SHP77 treated with DMSO at 0.1 percent for 48 hours (cell line): Measurements from ENCODE around the gene PCDH1.

Experiments used
- DNase-seq: peaks from one replicate; lab custom pipeline; 2025; lab: John Stamatoyannopoulos, UW

The PCDH1 gene

GRCh38 chr5:141873933-141874261, 4.3 kb downstream of the PCDH1 start:
- DNase-seq: no peak

GRCh38 chr5:141872496-141873356, 5.5 kb downstream of the PCDH1 start:
- DNase-seq: no peak

DNA sequence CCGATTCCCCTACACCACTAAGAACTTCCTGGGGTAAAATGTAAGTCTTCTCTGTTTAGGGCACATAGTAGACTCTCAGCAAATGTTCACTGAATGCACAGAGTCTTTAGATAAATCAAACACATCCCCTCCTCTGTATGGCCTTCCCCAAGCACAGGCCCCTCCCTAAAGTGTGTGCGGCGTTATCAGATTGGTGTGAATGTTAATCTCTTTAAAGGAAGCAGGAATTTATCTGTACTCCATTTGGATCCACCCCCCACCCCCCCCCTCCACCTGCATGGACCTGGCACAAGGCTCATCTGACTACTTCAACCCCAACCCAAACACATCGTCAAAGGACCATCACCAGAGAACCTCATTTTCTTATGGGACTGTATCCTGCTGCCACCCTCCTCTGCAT, 6.3 kb downstream of the PCDH1 start:
- DNase-seq: no peak

GRCh38 chr5:141870871-141871270, 7.3 kb downstream of the PCDH1 start:
- DNase-seq: no peak

DNA sequence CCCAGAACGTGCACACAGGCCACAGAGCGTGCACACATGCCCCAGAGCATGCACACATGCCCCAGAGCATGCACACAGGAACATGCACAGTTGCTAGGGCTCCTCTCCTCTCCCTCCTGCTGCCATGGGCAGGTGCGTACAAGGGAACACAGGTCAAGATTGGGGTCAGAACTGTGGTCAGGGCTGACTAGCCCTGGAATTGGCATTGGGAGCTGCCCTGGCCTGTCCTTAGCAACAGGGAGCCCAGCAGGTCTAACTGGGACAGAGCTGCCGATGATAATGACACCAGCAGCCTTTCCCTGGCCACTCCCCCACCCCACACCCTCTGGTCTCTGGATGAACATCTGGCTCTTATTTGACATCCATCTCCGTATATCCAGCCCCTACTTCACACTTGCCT, 8.0 kb downstream of the PCDH1 start:
- DNase-seq: no peak

DNA sequence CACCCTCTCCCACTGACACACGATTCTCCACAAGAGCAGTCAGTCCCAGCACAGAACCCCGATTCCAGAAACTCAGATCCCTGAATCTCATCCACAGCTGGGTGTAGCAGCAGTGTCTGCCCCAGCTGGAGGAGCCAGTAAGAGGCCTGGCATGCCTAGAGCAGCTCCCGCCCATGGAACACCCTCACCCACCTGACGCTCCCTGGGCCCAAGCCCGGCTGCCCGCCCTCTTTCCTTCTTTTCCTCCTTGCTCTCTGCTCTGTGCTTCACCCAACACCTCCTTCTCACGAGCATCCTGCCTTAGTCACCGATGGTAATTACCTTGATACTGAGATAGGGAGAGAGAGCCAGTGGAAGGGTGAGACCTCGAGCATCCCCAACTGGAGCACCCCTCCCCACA, 8.7 kb downstream of the PCDH1 start:
- DNase-seq: no peak

- DNase-seq: no peak
Measured at GRCh38 chr5:141869040-141869439, 9.2 kb downstream of the PCDH1 start.

GRCh38 chr5:141868541-141868940, 9.7 kb downstream of the PCDH1 start:
- no peak for DNase-seq

DNA sequence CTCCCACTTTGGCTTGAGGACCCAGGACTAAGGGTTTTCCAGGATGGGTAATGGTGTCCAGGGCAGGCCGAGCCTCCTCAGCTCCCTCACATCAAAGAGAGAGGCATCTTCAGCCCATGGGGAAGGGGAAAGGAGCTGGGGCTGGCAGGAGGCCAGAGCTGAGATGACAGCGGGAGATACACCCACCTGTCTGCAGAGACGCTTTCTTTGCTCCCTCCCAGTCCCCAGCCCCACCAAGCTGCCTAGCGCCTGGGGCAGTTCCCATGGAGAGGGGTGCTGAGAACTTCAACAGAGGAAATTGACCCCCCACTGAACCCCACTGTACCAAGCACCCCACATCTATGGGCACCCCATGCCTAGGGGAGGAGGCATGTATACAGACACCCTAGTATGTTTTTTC, 10.6 kb downstream of the PCDH1 start:
- DNase-seq: no peak

DNA sequence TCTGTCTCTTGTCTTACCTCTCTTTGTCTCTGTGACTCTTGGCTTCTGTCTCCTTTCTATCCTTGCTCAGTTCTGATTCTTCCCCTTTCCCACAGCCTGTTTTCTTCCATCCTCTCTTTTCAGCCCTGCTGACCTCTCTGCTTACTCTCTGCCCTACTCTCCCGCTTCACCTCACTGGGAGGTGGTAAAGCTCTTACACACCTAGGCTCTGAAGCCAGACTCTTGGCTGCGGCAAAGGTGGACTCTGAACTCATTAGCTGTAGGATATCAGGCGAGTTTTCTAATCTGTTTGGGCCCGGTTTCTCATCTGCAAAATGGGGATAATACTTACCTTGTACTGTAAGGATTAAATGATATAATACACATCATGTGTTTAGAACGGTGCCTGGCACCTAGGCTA, 11.1 kb downstream of the PCDH1 start:
- DNase-seq: no peak

DNA sequence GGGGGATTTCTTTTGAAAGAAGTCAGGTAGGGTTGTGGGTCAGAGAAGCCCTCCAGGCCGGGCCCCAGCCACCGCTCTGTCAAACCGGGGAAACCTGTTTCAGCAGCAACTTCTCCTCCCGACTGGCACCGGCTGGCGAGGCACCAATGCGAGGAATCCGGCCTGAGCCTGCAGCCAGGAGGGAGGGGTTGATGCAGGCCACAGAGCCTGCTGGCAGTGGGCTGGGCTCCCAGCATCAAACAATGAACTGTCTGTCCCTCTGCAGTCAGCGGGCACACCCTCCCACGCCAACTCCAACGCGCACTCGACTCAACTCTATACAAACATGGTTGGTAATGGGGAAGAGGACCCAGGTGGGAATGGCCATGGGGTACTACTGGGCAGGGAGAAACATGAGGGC, 12.1 kb downstream of the PCDH1 start:
- DNase-seq: no peak

DNA sequence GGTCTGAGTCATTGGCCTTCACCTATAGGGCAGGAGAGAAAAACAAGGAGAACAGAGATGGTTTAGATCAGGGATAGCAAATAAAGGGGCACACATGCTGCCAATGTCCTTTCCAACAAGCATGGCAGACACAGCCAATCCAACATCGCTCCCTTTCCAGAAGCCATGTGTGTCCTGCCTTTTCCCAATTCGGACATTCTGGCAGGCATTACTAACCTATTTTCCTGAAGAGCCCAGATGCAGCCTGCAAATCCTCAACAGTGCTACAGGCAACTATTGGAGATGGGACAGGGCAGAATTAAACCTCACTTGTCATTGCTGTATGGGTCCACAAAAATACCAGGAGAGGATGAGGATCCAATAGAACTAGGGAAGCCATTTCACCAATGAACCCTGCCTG, 12.8 kb downstream of the PCDH1 start:
- no peak for DNase-seq

GRCh38 chr5:141864371-141865370, 13.5 kb downstream of the PCDH1 start:
- peak; percentile 77 for DNase-seq

- DNase-seq: no peak
Measured at GRCh38 chr5:141863569-141864178, 14.5 kb downstream of the PCDH1 start.

GRCh38 chr5:141862936-141863543, 15.2 kb downstream of the PCDH1 start:
- DNase-seq: no peak

DNA sequence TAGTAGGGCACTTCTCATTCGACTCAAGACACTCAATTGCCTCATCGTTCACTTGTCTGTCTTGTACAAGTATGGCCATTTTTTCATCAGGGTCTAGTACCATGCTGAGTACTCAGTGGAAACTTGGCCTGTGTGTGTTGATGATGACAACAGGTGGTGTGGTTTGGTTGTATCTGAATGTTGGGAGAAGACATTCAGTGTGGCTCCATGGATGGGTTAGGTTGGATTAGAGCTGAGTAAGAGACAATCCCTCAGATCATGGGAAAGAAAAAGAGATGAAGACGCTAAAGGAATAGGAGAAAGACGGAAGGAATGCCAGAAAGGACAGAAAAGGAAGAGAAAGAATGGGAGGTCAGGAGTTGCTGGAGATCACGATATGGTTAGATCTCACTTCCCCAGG, 17.0 kb downstream of the PCDH1 start:
- DNase-seq: no peak

DNA sequence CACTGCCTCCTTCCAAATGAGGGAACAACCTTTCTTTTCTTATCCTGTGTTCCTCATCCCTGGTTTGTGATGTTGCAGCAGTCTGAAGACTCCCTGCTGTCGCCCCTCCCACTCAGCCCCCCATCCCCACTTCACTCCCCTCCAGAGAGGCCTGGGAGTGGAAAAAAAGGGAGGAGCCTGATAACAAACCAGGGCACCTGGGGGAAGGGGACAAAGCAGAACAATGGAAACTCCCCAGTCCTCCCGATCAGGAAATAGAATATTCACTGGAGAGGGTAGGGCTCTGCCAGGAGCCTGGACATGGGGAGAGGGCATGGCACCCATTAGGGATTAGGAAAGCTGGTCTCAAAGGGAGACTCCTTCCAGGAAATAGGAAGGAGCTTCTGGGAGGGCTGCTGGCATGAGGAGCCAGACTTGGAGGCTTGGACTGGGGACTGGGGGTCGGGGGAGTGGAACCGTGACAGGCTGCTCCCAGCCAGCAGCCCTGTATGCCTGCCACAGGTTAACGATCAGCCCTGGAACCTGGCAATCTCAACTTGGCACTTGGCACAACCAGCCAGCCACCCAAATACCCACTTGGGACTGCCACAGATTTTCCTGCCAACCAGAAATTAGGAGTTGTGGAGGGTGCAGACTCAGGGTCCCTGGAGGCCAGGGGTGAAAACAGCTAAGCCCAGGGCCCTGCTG, 20.0 kb downstream of the PCDH1 start:
- no peak for DNase-seq

DNA sequence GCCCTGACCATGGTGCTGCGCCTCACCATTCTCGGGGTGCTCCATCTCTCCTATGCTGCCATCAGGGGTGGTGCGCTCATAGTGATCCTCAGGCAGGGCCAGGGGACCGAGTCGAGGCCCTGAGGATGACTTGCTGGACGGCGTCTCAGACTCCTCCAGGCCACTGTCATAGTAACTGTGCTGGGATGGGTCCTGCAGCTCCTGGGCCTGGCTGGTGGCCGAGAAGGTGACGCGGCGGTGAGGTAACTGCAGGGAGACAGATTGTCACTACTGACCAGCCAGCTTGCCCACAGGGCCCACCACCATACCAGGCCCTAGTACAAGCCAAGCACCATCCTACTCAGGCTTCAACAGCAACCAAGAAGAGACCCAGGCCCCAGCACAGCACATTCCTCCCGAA, 21.0 kb downstream of the PCDH1 start:
- DNase-seq: no peak

- DNase-seq: no peak
Measured at GRCh38 chr5:141856037-141856790, 22.0 kb downstream of the PCDH1 start.

- DNase-seq: peak; percentile 48
Measured at GRCh38 chr5:141855265-141856036, 22.8 kb downstream of the PCDH1 start.
